Stimulated activated CD4-positive, alpha-beta T cell treated with anti-CD3 and anti-CD28 coated beads, Interleukin-2, amount 100 ng/mL, for 24 hours (primary cell): Measurements from ENCODE around the gene SLC17A7.

Experiments
- DNase-seq, 2 donors: peaks; one replicate each; pipeline ENCODE4 v3.0.0-alpha.2; 2020

SLC17A7 gene

DNA sequence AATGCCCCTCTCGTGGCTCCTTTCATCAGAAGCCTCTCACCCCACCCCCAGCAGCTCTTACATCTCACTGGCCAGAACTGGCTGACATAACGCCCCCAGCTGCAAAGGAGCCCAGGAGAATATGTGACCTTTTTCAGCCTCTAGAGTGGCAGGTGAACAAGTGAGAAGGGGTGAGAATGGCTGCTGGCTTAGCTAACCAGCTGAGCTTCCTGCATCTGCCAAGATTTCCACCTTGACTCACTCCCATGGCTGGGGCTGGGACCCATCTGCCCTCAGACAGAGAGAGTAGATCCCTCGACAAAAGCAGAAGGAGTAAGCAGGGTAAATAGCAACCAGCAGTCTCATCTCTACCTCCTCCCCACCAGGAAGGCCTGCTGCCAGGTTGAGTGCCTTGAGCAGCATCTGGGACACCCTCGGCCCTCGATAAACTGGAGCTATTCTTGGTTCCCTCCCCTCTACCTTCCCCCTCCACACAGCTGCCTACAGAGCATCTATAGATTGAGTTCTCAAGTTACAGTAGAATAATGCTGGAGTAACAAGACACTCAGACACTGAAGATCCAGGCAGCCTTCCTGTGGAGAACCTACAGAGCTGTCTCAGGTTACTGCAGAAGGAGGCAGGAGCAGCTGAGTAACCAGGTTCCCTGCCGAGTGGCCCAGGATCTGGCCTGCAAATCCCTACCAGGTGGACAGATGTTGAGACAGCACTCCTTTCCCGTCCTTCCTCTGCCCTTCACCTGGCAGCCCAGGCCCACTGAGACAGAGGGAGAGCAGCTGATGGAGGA is 37.7 kb downstream of the SLC17A7 start:
- DNase-seq, result no peak

DNA sequence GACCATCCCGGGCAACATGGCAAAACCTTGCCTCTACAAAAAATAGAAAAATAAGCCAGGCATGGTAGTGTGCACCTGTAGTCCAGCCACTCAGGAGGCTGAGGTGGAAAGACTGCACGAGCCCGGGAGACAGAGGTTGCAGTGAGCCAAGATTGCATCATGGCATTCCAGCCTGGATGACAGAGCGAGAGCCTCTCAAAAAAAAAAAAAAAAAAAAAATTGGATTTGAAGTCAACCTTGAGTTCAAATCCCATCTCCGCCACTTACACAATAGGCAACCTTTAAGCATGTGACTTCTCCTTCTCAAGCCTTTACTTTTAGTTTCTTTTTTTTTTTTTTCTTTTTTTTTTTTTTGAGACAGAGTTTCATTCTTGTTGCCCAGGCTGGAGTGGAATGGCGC is 41.3 kb downstream of the SLC17A7 start:
- no peak for DNase-seq

DNA sequence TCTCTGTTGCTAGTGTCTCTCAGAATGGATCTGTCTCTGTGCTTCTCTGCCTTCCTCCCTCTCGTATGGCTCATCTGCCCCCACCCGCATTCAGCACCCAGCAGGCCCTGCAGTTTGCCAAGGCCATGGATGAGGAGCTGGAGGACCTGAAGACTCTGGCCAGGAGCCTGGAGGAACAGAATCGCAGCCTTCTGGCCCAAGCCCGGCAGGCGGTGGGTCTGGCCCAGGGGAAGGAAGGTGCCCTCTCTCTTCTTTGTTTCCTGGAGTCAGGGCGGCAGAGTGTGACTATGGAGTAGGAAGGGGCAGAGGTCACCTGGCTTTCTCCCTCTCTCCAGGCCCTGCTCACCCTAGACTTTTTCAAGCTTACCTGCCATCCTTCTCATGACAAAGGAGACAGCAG is 42.4 kb downstream of the SLC17A7 start:
- DNase-seq, result no peak

DNA sequence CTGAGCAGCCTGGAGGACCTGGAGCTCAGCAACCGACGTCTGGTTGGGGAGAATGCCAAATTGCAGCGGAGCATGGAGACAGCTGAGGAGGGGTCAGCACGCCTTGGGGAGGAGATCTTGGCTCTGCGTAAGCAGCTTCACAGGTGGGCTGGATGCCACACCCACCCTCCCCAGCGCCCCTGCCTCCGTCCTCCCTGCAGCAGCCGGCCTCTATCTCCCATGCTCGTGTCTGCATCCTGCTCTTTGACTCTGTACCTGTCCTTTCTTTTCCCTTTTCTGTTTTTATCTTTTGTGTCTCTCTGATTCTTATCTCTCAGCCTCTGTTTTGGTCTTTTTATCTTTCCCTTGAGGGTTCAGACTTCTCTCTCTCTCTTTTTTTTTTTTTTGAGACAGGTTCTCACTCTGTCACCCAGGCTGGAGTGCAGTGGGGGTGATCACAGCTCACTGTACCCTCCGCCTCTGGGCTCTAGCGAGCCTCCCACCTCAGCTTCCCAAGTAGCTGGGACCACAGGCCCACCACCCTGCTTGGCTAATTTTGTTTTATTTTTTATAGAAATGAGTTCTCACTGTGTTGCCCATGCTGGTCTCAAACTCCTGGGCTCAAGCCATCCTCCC is 43.2 kb downstream of the SLC17A7 start:
- DNase-seq, result no peak

DNA sequence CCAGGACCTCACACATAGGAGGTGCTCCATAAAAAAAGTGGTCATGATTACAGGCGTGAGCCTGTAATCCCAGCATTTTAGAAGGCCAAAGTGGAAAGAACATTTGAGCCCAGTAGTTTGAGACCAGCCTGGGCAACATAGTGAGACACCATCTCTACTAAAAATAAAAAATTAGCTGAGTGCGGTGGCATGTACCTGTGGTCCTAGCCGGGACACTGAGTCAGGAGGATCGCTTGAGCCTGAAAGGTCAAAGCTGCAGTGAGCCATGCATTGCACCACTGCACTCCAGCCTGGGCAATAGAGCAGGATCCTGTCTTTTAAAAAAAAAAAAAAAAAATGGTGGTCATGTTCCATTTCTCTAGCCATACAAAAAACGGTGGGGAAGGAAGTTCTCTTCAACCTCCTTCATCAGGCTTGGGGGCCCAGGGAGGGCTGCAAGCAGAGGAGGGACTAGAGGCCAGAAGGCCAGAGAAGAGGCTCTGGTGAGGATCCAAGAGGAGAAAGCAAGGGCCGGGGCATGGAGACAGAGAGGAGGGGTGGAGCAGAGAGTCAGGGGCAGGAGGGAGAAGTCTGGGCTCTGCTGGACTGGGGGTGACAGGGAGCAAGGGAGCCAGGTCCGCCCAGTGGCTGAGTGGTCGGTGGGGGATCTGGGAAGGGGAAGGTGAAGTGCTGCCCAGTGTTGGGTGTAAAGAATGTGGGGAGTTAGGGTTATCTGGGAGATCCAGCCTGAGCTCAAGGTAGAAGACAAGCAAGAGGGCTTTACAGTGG is 44.4 kb downstream of the SLC17A7 start:
- DNase-seq, result no peak

DNA sequence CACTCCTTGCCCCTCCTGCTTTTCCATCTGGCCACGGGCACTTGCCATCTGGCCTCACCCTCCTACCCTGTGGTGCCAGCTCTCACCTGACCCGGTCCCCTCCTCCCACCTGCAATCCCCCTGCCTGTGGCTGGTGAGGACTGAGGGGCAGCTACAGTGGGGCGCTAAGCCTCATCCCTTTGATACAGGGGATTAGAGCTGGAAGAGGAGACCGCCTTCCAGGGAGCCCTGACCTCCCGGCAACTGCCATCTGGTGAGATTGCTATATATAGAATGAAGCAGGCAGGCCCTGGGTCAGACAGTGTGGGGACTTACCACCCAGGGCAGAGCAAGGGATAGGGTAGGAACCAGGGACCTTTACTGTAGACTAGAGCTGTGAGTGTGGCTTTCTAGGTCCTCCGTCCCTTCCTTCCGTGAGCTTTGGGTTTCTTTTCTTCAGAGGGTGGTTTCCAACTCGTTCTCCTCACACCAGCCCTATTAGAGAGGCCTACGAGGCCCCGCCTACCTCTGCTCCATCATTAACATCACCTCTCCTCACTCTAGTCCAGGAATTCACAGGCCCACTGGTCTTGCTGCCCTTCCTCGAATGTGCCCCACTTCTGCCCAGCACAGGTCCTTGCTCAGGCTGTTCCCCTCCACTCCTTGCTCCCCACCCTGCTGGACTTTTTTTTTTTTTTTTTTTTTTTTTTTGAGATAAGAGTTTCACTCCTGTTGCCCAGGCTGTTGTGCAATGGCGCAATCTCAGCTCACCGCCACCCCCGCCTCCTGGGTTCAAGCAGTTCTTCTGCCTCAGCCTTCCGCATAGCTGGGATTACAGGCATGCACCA is 45.5 kb downstream of the SLC17A7 start:
- DNase-seq, result no peak

DNA sequence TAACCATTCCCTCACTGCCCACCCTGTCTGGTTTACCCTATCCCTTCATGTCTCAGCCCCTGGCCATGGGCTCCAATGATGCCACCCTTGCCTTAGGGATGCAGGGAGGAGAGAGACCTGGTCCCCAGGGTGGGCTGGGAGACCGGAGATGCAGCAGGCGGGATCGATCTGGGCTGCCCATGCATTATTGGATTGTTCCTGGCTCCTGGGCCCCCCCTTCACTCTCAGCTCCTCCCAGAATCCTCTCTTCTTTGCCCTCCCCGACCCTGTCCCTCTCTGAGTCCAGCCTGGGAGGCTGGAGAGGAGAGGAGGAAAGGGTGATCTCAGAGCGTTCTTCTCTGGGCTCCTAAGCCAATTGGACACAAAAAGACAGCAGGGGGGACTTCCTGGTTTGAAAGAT is 47.4 kb downstream of the SLC17A7 start:
- no peak for DNase-seq

DNA sequence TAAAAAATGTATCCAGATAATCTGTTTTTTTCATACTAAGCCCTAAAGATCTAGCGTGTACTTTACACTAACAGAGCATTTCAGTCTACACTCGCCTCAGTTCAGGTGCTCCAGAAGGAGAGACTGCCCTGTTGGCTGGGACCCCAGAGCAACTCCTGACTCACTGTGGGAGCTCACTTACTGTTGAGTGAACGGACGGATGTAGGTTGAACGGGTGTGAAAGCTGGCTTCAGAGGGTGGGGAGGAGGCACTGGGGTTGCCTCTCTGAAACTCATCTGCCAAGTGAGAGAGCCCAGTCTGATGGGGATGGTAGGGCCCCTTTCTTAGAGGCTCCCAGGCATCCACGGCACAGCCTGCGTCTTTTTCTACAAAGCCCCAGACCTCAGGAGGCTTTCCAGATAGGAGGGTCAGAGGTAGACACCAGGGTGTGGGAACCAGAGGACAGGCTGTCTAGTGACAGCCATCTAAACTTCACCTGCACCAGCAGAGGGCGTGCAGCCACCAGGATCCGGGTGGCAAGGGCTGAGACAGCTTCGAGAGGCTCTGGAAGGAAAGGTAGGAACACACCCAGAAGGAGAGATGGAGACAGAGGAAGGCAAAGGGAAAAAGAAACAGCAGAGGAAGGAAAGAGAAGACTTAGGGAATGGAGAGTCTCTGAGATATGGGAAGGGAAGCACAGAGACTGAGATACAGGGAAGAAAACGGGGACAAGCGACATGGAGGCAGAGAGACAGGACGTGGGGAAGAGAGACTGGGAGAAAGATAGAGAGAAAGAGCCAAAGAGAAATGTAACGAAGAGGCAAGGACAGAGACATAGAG is 49.5 kb downstream of the SLC17A7 start:
- peak; percentile 81 to 83 for DNase-seq

DNA sequence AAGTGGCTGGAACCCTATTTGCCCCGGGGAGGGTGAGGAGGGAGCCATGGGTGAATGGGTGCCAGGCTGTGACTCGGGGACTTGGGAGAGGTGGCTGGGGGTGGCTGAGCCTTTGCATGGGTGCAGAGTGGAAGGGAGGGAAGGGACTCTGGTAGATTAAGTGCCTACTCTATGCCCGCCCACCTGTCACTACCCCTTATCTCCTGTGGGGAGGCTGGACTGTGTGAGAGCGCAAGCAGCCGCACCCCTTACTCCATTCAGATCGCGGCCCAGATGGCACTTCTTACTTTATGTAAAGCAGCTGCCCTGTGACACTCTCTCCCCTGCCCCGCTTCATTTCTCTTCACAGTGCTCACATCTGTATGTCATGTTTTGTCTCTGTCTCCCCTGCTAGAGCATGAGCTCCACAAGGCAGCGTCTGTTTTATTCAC is 50.4 kb downstream of the SLC17A7 start:
- no peak for DNase-seq

DNA sequence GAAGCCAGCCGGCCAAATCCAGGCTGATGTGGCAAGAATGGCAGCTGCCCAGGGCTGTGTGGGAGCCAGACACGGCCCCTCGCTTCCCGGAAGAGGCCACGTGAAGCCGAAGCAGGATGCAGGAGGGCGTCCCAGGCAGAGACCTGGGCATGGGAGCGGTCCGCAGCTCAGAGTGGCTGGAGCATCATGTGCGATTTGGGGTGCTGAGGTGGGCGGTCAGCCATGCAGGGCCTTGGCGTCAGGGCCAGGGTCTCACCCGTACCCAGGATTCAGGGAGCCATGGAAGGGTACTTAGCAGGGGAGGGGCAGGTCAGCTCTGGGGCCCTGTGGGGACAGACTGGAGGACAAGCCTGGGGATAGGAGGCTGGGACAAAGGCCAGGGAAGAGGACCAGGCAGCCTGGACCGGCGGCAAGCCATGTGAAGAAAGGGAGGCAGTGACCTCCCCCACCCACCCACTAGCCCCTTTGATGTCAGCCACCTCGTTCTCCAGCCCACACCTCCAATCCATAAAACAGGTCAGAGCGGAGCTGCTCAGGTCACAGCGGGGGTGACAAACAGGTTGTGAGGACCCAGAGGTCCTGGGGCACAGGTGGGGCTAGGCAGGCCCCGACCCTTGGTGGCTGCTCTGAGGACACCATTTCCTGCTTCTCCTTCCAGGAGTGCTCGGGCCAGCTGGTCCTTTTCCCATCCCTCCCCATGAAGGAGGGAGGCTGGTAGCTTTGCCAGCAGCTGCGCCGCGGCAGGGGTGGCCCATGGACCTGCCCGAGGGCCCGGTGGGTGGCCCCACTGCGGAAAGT is 51.0 kb downstream of the SLC17A7 start:
- DNase-seq, result no peak

DNA sequence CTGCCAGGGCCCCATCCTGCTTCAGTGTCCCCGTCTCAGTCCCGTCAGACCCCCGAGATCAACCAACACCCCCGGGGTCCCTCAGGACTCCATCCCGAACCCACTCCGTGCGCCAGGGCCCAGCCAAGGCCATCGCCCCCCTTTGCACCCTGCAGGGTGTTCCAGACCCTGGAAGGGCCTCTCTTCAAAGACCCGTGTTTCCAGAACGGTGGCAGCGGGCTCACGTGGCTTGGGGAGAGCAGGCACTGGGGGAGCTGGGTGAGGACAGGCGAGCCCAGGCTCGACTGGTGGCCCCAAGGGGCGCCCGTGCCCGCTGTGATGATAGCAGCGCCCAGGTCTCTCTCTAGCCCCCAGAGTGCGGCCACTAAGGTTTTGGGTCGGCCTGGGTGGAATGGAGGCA is 51.9 kb downstream of the SLC17A7 start:
- DNase-seq, result no peak

DNA sequence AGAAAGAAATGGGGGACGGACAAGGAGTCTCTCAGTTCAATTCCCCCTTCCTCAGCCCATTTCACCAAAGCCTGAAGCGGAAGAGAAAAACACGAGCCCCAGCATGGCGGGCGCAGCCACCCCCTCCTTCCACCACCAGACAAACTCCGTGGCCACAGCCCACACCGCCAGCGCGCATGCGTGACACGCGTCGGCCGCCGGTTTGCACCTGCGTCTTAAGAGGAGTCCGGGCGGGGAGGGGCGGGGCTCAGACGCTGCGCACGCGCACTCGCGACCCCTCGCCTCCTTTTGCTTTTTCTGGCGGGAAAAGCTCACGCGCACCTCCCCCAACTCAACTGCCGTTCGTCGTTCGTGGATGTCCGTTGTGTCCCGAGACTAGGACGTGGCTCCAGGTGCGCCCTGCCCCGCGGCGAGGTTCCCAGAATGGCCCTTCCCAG is 53.4 kb downstream of the SLC17A7 start, which contains the start of gene KASH5:
Gene KASH5, plus strand, starts transcription at position 314 of the 437 bp plus-strand sequence. CDS start 2,635 bp downstream, outside the sequence.
- peak; percentile 76 to 91 for DNase-seq

DNA sequence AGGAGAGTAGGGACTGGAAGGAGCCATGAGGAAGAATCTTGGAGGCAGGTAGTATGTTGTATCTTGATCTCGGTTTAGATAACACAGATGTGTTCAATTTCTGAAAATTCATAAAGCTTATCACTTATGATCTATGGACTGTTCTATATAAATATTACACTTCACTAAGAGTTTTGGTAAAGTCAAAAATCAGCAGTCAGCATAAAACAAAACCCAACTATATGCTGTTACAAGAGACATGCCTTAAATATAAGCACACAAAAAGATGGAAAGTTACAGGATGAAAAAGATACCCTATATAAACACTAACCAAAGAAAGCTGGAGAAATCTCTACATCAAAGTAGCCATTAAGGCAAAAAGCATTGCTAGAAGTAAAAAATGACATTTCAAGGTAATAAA is 57.7 kb downstream of the SLC17A7 start:
- no peak for DNase-seq

DNA sequence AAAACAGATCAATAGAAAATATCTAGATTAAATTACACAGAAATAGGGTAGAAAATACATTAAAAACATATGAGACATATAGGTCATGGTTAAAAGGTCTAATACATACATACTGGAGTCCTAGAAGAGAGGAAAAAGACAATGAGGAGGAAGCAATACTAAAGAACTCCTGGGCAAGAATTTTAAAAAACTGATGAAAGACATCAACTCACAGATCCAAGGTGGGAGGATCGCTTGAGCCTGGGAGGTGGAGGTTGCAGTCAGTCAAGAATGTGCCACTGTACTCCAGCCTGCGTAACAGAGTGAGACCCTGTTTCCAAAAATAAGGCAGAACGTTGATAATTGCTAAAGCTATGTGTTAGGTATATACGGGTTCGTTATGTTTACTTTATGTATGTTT is 58.7 kb downstream of the SLC17A7 start:
- no peak for DNase-seq

DNA sequence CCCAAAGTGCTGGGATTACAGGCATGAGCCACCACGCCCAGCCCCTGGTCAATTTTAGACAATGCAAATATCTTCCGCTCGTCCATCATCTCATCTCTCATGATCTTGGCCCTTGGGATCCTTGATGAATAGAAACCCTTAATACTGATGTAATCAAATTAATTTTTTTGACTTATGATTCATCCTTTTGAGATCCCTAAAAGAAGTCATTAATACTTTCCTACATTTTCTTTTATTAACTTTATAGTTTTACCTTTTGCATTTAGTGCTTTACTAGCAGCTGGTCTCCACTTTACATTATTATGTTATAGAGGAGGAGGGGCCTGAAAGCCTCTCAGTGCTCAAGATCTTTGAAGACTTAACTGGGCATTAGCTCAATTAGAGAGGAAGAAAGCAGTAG is 60.9 kb downstream of the SLC17A7 start:
- DNase-seq, result no peak
